ENCODE data around the gene KRT23. TPM values are rescaled to one million over a fixed set of nuclear protein-coding genes. Genes with fewer than 3 reads are reported as not detected.

The KRT23 gene
- total RNA-seq, 1 donor from 2014 or later = 1.1 TPM

- no peak for DNase-seq
- Histone ChIP-seq H3K9me3 (no peaks in the 10 kb centered on the region), H3K36me3 (no peaks in the 10 kb centered on the region), H3K4me1 (no peaks in the 10 kb centered on the region), H3K4me3 (no peak overlapping the region), H3K27ac (peak overlapping the region; percentile 8), H3K27me3 (no peaks in the 10 kb centered on the region)
- intact Hi-C loops (cut with DNase I) = no loop called here
- TF ChIP-seq CTCF (IDR thresholded peaks at IDR 0.05) = no peak
- ATAC-seq = peak; percentile 69
These were observed 21.7 kb downstream of the KRT23 start for GRCh38 chr17:40915721-40916256.

GRCh38 chr17:40915199-40915661 lies 22.2 kb downstream of the KRT23 start:
- DNase-seq (no peak), ATAC-seq (peak; percentile 78)
- Histone ChIP-seq H3K27me3 (no peaks in the 10 kb centered on the region), H3K36me3 (no peaks in the 10 kb centered on the region), H3K4me3 (no peak overlapping the region), H3K4me1 (peaks cover 3% of the 10 kb centered on the region), H3K27ac (peak overlapping the region; percentile 8), H3K9me3 (no peaks in the 10 kb centered on the region)
- no peak for TF ChIP-seq CTCF (IDR thresholded peaks at IDR 0.05)
- intact Hi-C loops (cut with DNase I) = no loop called here

- H3K4me1 ChIP-seq = peaks cover 9% of the 10 kb centered on the region
- no peak overlapping the region for H3K27ac ChIP-seq
- H3K27me3 ChIP-seq = no peaks in the 10 kb centered on the region
- no peaks in the 10 kb centered on the region for H3K36me3 ChIP-seq
- DNase-seq = no peak
- intact Hi-C loops (cut with DNase I) = no loop called here
- H3K9me3 ChIP-seq = no peaks in the 10 kb centered on the region
- no peak for ATAC-seq
- H3K4me3 ChIP-seq = no peak overlapping the region
- TF ChIP-seq CTCF (IDR thresholded peaks at IDR 0.05) = no peak
These were observed 23.2 kb downstream of the KRT23 start for GRCh38 chr17:40914075-40914855.

GRCh38 chr17:40912486-40913210 lies 24.8 kb downstream of the KRT23 start:
- H3K36me3 ChIP-seq = no peaks in the 10 kb centered on the region
- peaks cover 9% of the 10 kb centered on the region for H3K4me1 ChIP-seq
- intact Hi-C loops (cut with DNase I) = no loop called here
- DNase-seq (no peak), ATAC-seq (no peak)
- no peak overlapping the region for H3K27ac ChIP-seq
- TF ChIP-seq CTCF (IDR thresholded peaks at IDR 0.05) = no peak
- H3K4me3 ChIP-seq = no peak overlapping the region
- no peaks in the 10 kb centered on the region for H3K9me3 ChIP-seq
- peaks cover 4% of the 10 kb centered on the region for H3K27me3 ChIP-seq

- DNase-seq (no peak), ATAC-seq (no peak)
- intact Hi-C loops (cut with DNase I) = no loop called here
- no peak overlapping the region for H3K27ac ChIP-seq
- H3K4me1 ChIP-seq = peaks cover 9% of the 10 kb centered on the region
- peaks cover 6% of the 10 kb centered on the region for H3K27me3 ChIP-seq
- no peak for TF ChIP-seq CTCF (IDR thresholded peaks at IDR 0.05)
- H3K36me3 ChIP-seq = no peaks in the 10 kb centered on the region
- H3K9me3 ChIP-seq = no peaks in the 10 kb centered on the region
- H3K4me3 ChIP-seq = no peak overlapping the region
These were observed 27.0 kb downstream of the KRT23 start for GRCh38 chr17:40910441-40910841.
